AG09309 (cell line): ENCODE data around the gene FRMD4A.

ENCODE experiments used
- DNase-seq: peaks from one replicate; pipeline ENCODE4 v3.0.0-alpha.2; 2010; ENCODE audit warnings: low read depth
- H3K4me3 ChIP-seq: 2 replicates; pipeline ENCODE4 v1.5.1; 2011; ENCODE audit warnings: mild to moderate bottlenecking, low read depth, low read length, moderate library complexity; ENCODE audit not compliant: control insufficient read depth
- TF ChIP-seq, protein P1 (sequence below): IDR thresholded peaks from 2 replicates; pipeline ENCODE4 v1.5.1; 2011; ENCODE audit warnings: mild to moderate bottlenecking, low read depth, low read length, inconsistent platforms; ENCODE audit not compliant: insufficient read depth, control insufficient read depth; ENCODE audit errors: missing control alignments

The FRMD4A gene

GRCh38 chr10:13732465-13732881 is 598.3 kb downstream of the FRMD4A start:
- H3K4me3 ChIP-seq = no peak overlapping the region
- DNase-seq = no peak
- TF ChIP-seq, protein P1, sequence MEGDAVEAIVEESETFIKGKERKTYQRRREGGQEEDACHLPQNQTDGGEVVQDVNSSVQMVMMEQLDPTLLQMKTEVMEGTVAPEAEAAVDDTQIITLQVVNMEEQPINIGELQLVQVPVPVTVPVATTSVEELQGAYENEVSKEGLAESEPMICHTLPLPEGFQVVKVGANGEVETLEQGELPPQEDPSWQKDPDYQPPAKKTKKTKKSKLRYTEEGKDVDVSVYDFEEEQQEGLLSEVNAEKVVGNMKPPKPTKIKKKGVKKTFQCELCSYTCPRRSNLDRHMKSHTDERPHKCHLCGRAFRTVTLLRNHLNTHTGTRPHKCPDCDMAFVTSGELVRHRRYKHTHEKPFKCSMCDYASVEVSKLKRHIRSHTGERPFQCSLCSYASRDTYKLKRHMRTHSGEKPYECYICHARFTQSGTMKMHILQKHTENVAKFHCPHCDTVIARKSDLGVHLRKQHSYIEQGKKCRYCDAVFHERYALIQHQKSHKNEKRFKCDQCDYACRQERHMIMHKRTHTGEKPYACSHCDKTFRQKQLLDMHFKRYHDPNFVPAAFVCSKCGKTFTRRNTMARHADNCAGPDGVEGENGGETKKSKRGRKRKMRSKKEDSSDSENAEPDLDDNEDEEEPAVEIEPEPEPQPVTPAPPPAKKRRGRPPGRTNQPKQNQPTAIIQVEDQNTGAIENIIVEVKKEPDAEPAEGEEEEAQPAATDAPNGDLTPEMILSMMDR = no peak

GRCh38 chr10:13731799-13732198 is 598.9 kb downstream of the FRMD4A start:
- TF ChIP-seq, protein P1 = no peak
- H3K4me3 ChIP-seq = no peak overlapping the region
- no peak for DNase-seq

- DNase-seq = no peak
- no peak overlapping the region for H3K4me3 ChIP-seq
- TF ChIP-seq, protein P1 = no peak
Observed at GRCh38 chr10:13730956-13731355, 599.8 kb downstream of the FRMD4A start.

DNA sequence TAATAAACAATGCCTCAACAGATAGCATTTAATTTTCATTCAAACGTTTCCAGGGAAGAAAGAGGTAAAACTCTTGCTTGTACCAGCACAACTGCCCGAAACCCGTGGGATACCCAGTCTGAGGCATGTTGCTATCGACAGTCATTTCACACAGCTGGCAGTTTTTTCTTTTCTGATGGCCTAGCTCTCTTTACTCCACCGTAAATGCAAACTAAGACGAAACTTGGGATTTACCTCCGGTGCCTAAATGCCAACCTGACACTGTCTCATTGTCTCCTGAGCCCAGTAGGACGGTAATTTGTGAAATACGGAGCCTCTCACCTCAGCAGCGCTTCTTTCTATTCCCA is 600.4 kb downstream of the FRMD4A start:
- H3K4me3 ChIP-seq = no peak overlapping the region
- TF ChIP-seq, protein P1 = no peak
- DNase-seq = no peak

GRCh38 chr10:13729586-13730305 is 601.0 kb downstream of the FRMD4A start:
- TF ChIP-seq, protein P1 = no peak
- no peak overlapping the region for H3K4me3 ChIP-seq
- DNase-seq = no peak

DNA sequence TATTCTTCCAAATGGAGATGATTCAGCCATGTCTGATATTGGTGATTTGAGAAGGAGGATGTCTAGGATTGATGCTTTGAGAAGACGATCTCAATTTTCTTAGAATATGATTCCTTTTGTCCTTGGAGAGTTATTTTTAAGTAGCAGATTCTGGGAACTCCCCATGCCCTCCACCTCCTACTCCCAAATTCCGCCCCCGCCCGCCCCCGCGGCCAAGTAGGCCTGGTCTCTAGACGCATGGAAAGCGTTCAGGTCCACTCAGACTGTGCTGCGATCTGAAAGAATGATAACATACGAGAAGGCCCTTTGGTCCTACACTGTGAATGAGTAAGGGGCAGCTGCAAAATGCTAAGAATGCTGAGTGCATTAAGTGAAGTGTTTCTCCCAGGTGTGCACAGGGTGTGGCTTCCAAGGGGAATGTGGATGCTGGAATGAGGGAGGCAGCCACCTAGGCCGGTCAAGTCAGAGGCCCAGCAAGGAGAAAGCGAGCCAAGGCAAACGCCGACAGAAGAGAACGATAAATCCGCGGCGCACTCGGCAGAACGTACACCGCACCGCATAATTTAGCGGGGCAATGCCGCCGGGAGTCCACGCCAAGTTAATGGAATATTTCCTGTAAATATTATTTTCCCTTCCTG is 601.7 kb downstream of the FRMD4A start:
- no peak for DNase-seq
- TF ChIP-seq, protein P1 = no peak
- no peak overlapping the region for H3K4me3 ChIP-seq
